ENCODE data around the gene CHCHD4. TPM values are rescaled to one million over a fixed set of nuclear protein-coding genes. Genes with fewer than 3 reads are reported as not detected.

The CHCHD4 gene
- total RNA-seq, result 10 to 100 TPM; 15.1 to 20.2 (median 16.0) TPM

- intact Hi-C loops (cut with DNase I), result loop anchor here (10.0 kb wide), 1 partner anchor 50 kb away; the partner anchor contains the start of genes LSM3 and XPC
- Histone ChIP-seq H3K4me3 (replicated peaks in 1 of 3) (peak within 1 kb of the TSS; percentile 81 to 99 (median 82)), H3K27me3 (no peaks in the 10 kb centered on the region), H3K36me3 (peaks cover 4 to 9% of the 10 kb centered on the region in 2 donors), H3K27ac (peak within 1 kb of the TSS; percentile 78 to 95 (median 94)), H3K4me1 (peaks cover 26 to 27% of the 10 kb centered on the region in 2 donors), H3K9me3 (no peaks in the 10 kb centered on the region)
- DNase-seq, result peak; percentile 99 to 100
- TF ChIP-seq POLR2A (IDR thresholded peaks at IDR 0.05) (peak; percentile 30 to 86), CTCF (IDR thresholded peaks at IDR 0.05) (peak in 1 of 6 experiments; percentile 9)
- 0% methylated on average over 14 to 18 of the region's 55 CpGs for WGBS, 2 donors
These were observed at the start of gene CHCHD4, which contains the start of gene TMEM43 for GRCh38 chr3:14124615-14125192. TSS of gene CHCHD4 (minus strand) at chr3:14124870. CDS start at chr3:14124676, 194 bp downstream. TSS of gene TMEM43 (plus strand) at chr3:14125052. CDS start at chr3:14125194, 142 bp downstream.

DNA sequence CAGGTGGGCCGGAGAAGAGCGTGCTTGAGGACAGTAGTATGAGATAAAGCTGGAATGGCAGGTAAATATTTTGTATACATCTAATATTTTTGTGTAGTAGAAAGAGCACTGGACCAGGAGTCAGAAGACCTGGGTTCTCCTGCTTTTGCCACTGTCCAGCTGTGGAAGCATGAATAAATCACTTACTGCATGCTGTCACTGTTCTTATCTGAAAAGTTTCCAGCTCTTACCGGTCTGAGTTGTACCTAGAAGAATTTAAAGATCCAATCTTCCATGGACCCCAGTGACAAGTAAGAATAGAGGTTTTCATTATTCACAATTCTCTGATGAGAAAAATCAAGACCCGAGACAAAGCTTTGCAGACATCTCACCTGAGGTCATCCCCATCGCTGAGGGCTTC is 47.8 kb upstream of the CHCHD4 start:
- no peaks in the 10 kb centered on the region for H3K27me3 ChIP-seq
- no peak for TF ChIP-seq CTCF (IDR thresholded peaks at IDR 0.05)
- no peak for TF ChIP-seq POLR2A (IDR thresholded peaks at IDR 0.05)
- 94 to 96% methylated on average over 5 of the region's 5 CpGs for WGBS, 2 donors
- intact Hi-C loops (cut with DNase I), result loop anchor here (10.0 kb wide), 1 partner anchor 48 kb away; the partner anchor contains the start of genes CHCHD4 and TMEM43
- peaks cover 12 to 28% of the 10 kb centered on the region in 2 donors for H3K4me1 ChIP-seq
- H3K4me3 ChIP-seq (replicated peaks in 1 of 3), result no peak overlapping the region
- no peak overlapping the region for H3K27ac ChIP-seq
- no peak for DNase-seq
- no peaks in the 10 kb centered on the region for H3K9me3 ChIP-seq
- peaks cover 43 to 51% of the 10 kb centered on the region in 2 donors for H3K36me3 ChIP-seq

- peaks cover 8 to 12% of the 10 kb centered on the region in 2 donors for H3K4me1 ChIP-seq
- intact Hi-C loops (cut with DNase I), result loop anchor here (10.0 kb wide), 1 partner anchor 46 kb away; the partner anchor contains the start of genes CHCHD4 and TMEM43
- H3K4me3 ChIP-seq (replicated peaks in 1 of 3), result no peak overlapping the region
- no peak for TF ChIP-seq CTCF (IDR thresholded peaks at IDR 0.05)
- no peak for TF ChIP-seq POLR2A (IDR thresholded peaks at IDR 0.05)
- H3K36me3 ChIP-seq, result peaks cover 61 to 62% of the 10 kb centered on the region in 2 donors
- no peak for DNase-seq
- H3K27ac ChIP-seq, result no peak overlapping the region
- H3K9me3 ChIP-seq, result no peaks in the 10 kb centered on the region
- H3K27me3 ChIP-seq, result no peaks in the 10 kb centered on the region
- 81 to 86% methylated on average over 2 of the region's 2 CpGs for WGBS, 2 donors
These were observed 46.0 kb upstream of the CHCHD4 start for GRCh38 chr3:14170531-14171159.

DNA sequence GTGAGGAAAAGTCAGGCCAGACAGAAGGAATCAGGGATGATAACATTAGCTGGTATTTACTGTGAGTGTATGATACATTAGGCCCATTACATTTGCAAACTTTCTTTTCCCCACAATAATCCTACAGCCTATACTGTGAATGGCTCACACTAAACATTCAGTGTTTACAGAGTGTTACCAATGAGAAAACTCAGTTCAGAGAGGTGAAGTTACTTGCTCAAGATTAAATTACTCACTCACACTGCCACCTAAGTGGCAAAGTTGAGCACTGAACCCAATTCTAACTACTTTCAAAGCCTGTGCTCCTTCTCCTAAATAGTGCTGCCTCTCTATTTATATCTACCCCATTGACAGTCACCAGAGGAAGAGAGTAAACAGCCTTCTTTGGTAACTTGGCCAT is 45.2 kb upstream of the CHCHD4 start:
- Histone ChIP-seq H3K9me3 (no peaks in the 10 kb centered on the region), H3K4me3 (replicated peaks in 1 of 3) (no peak overlapping the region), H3K27me3 (no peaks in the 10 kb centered on the region), H3K4me1 (peaks cover under 1 to 4% of the 10 kb centered on the region in 2 donors), H3K27ac (no peak overlapping the region), H3K36me3 (peaks cover 69 to 70% of the 10 kb centered on the region in 2 donors)
- intact Hi-C loops (cut with DNase I), result loop anchor here (10.0 kb wide), 1 partner anchor 45 kb away; the partner anchor contains the start of genes CHCHD4 and TMEM43
- no peak for DNase-seq
- TF ChIP-seq CTCF (IDR thresholded peaks at IDR 0.05) (no peak), POLR2A (IDR thresholded peaks at IDR 0.05) (no peak)

GRCh38 chr3:14169435-14169834 is 44.8 kb upstream of the CHCHD4 start:
- no peak for DNase-seq
- TF ChIP-seq CTCF (IDR thresholded peaks at IDR 0.05) (no peak), POLR2A (IDR thresholded peaks at IDR 0.05) (no peak)
- H3K4me3 ChIP-seq (replicated peaks in 1 of 3), result no peak overlapping the region
- H3K4me1 ChIP-seq, result no peaks in the 10 kb centered on the region
- no peaks in the 10 kb centered on the region for H3K9me3 ChIP-seq
- intact Hi-C loops (cut with DNase I), result no loop called here
- no peaks in the 10 kb centered on the region for H3K27me3 ChIP-seq
- no peak overlapping the region for H3K27ac ChIP-seq
- WGBS, 2 donors, result 94 to 97% methylated on average over 2 of the region's 2 CpGs
- peaks cover 73 to 74% of the 10 kb centered on the region in 2 donors for H3K36me3 ChIP-seq
